Measurements from ENCODE around the gene KRT6A. TPM values are rescaled to one million over a fixed set of nuclear protein-coding genes. Genes with fewer than 3 reads are reported as not detected.
A peak's percentile ranks its signal among the peaks of the same experiment; 100 is the strongest.

Gene KRT6A
- total and polyA plus RNA-seq, 7 donors, result 0.13 to 1.4 (median 0.52) TPM; not detected in 1

DNA sequence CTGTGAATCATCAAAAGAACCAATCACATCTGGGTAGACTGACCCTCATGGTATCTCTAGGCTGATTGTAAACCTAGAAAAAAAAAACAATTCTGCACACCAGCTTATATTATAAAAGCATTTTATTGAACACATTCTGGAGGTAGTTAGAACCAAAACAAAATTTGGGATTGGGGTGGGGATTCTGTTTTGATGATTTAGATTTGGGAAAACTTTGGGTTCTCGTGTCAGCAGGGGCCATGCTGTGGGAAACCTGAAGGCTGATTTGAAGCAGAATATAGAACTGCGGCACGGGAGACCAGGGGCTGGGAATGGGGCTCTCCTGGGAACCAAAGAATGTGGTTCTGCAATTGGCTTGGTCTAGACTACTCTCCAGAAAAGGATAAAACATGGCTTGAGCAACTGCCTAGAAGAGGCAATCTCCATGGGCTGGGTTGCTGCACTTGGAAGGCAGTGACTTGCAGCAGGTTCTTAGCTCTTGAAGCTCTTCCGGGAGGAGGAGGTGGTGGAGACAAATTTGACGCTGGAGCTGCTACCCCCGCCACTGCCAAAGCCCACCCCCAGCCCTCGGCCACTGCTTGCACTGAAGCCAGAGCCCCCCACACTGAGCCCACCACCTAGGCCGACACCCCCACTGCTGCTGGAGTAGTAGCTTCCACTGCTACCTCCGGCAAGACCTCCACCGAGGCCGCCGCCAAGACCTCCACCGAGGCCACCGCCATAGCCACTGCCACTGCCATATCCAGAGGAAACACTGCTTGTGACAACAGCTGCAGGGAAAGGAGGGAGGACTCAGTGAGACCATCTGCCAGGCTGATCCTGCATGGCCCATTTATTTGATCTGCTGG, 21.6 kb upstream of the KRT6A start:
- Histone ChIP-seq H3K4me1 (no peaks in the 10 kb centered on the region), H3K27me3 (ENCODE audit: insufficient read depth in 3 of 3, low read length in 2 of 3) (peaks cover 0 to 9% (median 2%) of the 10 kb centered on the region in 3 donors), H3K4me3 (no peak overlapping the region), H3K9me3 (peaks cover 6% of the 10 kb centered on the region), H3K27ac (no peak overlapping the region), H3K36me3 (ENCODE audit: insufficient read depth in 1 of 2, low read depth in 1 of 2) (no peaks in the 10 kb centered on the region)
- no peak for DNase-seq
- intact Hi-C loops (cut with DNase I), result no loop called here
- no peak for ATAC-seq
- 88 to 92% (median 91%) methylated on average over 14 of the region's 14 CpGs for WGBS, 3 donors
- TF ChIP-seq, protein P1, sequence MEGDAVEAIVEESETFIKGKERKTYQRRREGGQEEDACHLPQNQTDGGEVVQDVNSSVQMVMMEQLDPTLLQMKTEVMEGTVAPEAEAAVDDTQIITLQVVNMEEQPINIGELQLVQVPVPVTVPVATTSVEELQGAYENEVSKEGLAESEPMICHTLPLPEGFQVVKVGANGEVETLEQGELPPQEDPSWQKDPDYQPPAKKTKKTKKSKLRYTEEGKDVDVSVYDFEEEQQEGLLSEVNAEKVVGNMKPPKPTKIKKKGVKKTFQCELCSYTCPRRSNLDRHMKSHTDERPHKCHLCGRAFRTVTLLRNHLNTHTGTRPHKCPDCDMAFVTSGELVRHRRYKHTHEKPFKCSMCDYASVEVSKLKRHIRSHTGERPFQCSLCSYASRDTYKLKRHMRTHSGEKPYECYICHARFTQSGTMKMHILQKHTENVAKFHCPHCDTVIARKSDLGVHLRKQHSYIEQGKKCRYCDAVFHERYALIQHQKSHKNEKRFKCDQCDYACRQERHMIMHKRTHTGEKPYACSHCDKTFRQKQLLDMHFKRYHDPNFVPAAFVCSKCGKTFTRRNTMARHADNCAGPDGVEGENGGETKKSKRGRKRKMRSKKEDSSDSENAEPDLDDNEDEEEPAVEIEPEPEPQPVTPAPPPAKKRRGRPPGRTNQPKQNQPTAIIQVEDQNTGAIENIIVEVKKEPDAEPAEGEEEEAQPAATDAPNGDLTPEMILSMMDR (IDR thresholded peaks at IDR 0.05), result no peak

DNA sequence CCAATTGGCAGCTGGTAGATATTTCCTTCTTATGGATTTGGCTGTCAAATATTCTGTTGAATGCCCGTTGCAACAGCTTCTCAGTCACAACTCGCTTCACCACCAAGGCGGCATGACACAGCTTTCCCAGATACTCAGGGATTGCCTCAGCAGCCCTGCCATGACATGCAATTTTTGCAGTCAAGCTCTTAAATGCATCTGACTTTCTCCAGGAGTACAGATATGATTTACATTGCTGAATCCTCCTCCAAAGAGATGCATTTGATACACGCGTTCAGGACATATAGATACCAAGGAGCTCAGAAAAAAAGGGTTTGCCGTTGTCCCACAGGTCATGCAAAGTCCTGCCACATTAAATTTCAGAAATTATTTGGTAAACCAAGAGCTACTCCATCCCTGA, 20.7 kb upstream of the KRT6A start:
- WGBS, 3 donors, result 81 to 88% (median 86%) methylated on average over 6 of the region's 6 CpGs
- no peak overlapping the region for H3K27ac ChIP-seq
- no peak overlapping the region for H3K4me3 ChIP-seq
- ATAC-seq, result no peak
- TF ChIP-seq, protein P1 (IDR thresholded peaks at IDR 0.05), result no peak
- no peaks in the 10 kb centered on the region for H3K36me3 ChIP-seq (ENCODE audit: insufficient read depth in 1 of 2, low read depth in 1 of 2)
- H3K9me3 ChIP-seq, result peaks cover 6% of the 10 kb centered on the region
- H3K4me1 ChIP-seq, result no peaks in the 10 kb centered on the region
- no peak for DNase-seq
- intact Hi-C loops (cut with DNase I), result no loop called here
- H3K27me3 ChIP-seq (ENCODE audit: insufficient read depth in 3 of 3, low read length in 2 of 3), result peaks cover 0 to 10% (median 3%) of the 10 kb centered on the region in 3 donors

DNA sequence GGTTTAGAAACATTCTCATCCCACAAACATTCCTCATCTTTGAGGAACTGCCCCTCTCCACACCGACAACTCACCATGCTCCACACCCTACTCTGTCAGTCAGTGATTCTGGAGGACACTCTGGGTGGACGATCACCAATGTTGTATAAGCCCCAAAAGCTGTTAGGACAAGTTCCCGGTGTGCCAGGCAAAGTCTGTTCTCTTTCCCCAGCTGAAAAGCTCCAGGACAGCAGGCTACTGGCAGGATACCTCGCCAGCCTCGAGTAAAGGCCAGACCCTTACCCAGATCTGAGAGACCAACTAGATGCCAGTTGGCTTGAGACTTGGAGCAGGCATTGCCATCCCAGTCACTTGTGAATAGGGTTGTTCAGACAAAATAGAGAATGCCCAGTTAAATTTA, 15.2 kb upstream of the KRT6A start:
- no peak for ATAC-seq
- TF ChIP-seq, protein P1 (IDR thresholded peaks at IDR 0.05), result no peak
- Histone ChIP-seq H3K27ac (no peak overlapping the region), H3K4me1 (no peaks in the 10 kb centered on the region), H3K27me3 (ENCODE audit: insufficient read depth in 3 of 3, low read length in 2 of 3) (peaks cover 2 to 13% (median 3%) of the 10 kb centered on the region in 3 donors), H3K9me3 (peaks cover 6% of the 10 kb centered on the region), H3K36me3 (ENCODE audit: insufficient read depth in 1 of 2, low read depth in 1 of 2) (no peaks in the 10 kb centered on the region), H3K4me3 (no peak overlapping the region)
- intact Hi-C loops (cut with DNase I), result loop anchor here in 1 of 2 donors (10.0 kb wide), 1 partner anchor 353 kb away; no protein-coding TSS in a partner anchor
- WGBS, 3 donors, result 44 to 61% (median 55%) methylated on average over 5 of the region's 5 CpGs
- no peak for DNase-seq

DNA sequence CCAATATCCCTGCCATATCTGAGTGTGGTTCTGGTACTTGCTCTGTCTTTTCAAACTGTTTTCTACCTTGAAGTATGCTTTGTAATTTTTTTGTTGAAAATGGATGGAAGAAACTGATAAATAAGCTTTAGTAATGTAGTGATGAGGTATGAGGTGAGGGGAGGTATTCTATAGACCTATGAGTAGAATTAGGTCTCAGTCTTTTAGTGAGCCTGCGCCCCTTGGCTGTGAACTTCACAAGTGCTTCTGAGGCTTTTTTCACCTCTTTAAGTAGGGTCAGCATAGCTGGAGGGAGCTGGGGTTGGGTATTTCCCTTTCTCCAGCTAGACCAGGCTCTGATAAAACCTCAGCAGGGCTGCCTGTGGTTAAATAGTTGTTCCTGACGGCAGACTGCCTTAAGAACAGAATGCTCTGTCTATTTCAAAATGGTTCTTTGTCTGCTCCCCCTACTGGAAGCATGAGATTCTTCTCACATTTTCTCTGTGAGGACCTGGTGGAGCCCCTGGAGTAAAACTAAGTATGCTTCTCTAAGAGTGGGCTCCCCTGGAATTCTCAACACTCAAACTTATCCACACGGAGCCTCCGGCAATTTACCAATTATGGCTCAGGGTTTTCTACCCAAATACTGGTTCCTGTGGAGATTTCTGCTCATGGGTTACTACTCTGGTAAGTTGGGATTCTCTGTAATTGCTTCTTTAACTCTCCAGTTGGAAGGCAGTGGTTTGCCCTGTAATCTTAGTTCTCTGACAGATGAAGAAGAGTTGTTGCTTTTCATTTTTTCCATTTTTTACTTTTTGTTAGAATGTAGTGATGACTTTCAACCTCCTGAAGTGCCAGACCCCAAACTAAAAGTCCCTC, 14.0 kb upstream of the KRT6A start:
- intact Hi-C loops (cut with DNase I), result loop anchor here in 1 of 2 donors (10.0 kb wide), 1 partner anchor 352 kb away; no protein-coding TSS in a partner anchor
- ATAC-seq, result no peak
- DNase-seq, result no peak
- H3K4me1 ChIP-seq, result no peaks in the 10 kb centered on the region
- 43 to 49% (median 47%) methylated on average over 4 of the region's 4 CpGs for WGBS, 3 donors
- no peaks in the 10 kb centered on the region for H3K36me3 ChIP-seq (ENCODE audit: insufficient read depth in 1 of 2, low read depth in 1 of 2)
- peaks cover 6% of the 10 kb centered on the region for H3K9me3 ChIP-seq
- peaks cover 2 to 13% (median 3%) of the 10 kb centered on the region in 3 donors for H3K27me3 ChIP-seq (ENCODE audit: insufficient read depth in 3 of 3, low read length in 2 of 3)
- TF ChIP-seq, protein P1 (IDR thresholded peaks at IDR 0.05), result peak; percentile 29
- H3K4me3 ChIP-seq, result no peak overlapping the region
- no peak overlapping the region for H3K27ac ChIP-seq

All from psoas muscle (tissue), 8 donors.